Activated T-cell treated with anti-CD3 and anti-CD28 coated beads for 1 hour (primary cell): ENCODE measurements around the gene PSG2.
"Not testable (repeated sequence)": the region's sequence is repeated elsewhere in the genome, so short reads cannot be mapped to it uniquely, and the experiment has no call there.

Experiments used
- DNase-seq: peaks from one replicate; pipeline ENCODE4 v3.0.0-alpha.2; 2020; ENCODE audit warnings: low read depth

PSG2 gene

GRCh38 chr19:43077881-43078280 lies 4.6 kb downstream of the PSG2 start:
- DNase-seq = not testable (repeated sequence)

GRCh38 chr19:43062418-43062817 lies 20.1 kb downstream of the PSG2 start:
- not testable (repeated sequence) for DNase-seq

GRCh38 chr19:43061326-43061725 lies 21.2 kb downstream of the PSG2 start:
- not testable (repeated sequence) for DNase-seq

GRCh38 chr19:43060254-43060653 lies 22.2 kb downstream of the PSG2 start:
- DNase-seq = not testable (repeated sequence)

DNA sequence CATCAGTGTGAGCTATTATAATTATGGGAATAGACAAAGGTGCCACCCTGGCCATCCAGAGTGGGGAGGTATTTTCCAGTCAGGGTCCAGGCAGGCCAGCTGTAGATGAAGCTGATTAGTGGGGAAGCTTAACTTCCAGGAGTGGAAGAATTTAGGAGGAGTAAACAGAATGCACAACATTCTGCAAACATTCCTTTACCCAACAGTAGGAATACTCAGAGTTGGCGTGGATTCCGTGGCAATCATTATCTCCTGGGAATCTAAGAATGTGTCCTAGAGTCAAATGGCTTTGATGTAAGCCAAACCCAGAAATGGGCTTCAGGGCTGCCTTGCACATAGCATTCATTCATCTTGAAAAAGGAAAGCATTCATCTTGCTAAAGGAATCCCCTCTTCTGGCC lies 23.0 kb downstream of the PSG2 start:
- not testable (repeated sequence) for DNase-seq

GRCh38 chr19:43058440-43058839 lies 24.1 kb downstream of the PSG2 start:
- DNase-seq = not testable (repeated sequence)

GRCh38 chr19:43047966-43048365 lies 34.5 kb downstream of the PSG2 start:
- DNase-seq = not testable (repeated sequence)

- not testable (repeated sequence) for DNase-seq
Observed at GRCh38 chr19:43046578-43046977, 35.9 kb downstream of the PSG2 start.

DNA sequence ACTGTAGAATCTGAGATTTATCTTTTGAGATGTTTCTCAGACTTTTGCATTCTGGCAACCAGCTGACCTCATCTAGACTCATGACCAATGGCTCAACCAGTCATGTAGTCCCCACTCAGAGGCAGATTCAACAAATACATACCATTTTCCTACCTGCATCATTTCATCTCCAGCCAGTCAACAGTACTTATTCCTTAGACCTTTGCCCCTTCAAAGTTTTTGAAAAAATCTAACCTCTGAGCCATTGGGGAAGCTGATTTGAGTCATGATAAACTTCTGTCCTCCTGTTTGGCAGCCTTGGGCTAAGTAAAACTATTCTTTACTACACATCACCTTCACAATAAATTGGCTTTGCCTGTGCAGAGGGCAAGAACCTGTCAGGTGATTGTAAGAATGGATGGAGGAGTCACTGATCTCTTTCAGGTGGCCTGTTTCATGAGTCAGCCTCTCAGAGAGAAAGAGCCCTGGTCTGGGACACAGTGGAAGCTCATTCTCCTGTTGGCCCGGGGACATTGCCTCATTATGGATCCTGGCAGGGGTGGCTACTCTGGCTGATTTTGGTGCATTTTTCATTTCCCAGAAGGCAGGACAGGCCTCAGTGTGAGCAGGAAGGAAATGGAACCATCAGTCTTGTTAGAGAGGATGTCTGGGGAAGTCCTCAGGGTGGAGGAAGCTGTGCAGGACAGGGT lies 38.9 kb downstream of the PSG2 start:
- DNase-seq = not testable (repeated sequence)

GRCh38 chr19:43031645-43032044 lies 50.9 kb downstream of the PSG2 start:
- not testable (repeated sequence) for DNase-seq

DNA sequence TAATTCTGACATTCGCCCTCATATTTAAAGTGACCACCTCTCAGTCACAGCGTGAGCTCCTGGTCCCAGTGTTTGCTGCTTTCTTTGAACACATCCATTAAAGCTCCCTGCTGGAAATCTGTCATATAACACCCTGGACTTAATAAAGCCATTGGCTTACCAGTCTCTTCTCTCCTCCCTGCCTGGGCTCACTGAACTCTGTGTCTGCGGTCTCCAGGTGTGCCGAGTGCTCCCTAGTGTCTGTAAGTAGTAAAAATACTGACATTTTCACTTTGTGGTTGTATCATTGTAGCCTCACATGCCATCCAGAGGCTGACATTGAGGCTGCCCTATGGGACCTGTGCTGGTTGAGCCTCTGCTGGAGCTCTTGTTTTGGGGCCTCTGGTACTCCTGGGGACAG lies 53.6 kb downstream of the PSG2 start:
- DNase-seq = no peak

GRCh38 chr19:43027985-43028384 lies 54.5 kb downstream of the PSG2 start:
- not testable (repeated sequence) for DNase-seq

GRCh38 chr19:43027061-43027460 lies 55.4 kb downstream of the PSG2 start:
- DNase-seq = not testable (repeated sequence)

DNA sequence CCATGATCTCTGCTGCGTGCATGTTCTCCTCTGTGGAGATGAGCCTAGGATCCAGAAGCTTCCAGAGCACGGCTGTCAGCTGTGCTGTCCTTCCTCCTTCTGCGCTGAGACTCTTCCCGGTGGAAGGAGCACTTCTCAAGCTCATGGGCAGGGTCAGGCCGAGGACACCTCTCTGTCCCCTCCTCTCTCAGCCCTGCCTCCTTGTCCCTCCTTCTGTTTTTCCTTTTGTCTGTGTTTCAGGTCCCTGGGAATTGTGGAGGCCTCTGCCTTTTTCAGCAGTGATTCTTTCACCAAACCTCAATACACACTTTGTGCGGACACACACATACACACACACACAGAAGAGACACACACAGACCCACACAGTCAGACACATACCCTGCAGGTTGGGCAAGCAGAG lies 56.1 kb downstream of the PSG2 start, which contains the start of gene PSG11:
PSG11 (minus strand) TSS at position 101 of the 400 bp plus-strand sequence; CDS start at position 4, 97 bp downstream.
- not testable (repeated sequence) for DNase-seq

- not testable (repeated sequence) for DNase-seq
Observed at GRCh38 chr19:43022098-43022497, 60.4 kb downstream of the PSG2 start.

- not testable (repeated sequence) for DNase-seq
Observed at GRCh38 chr19:43021629-43022028, 60.9 kb downstream of the PSG2 start.

DNA sequence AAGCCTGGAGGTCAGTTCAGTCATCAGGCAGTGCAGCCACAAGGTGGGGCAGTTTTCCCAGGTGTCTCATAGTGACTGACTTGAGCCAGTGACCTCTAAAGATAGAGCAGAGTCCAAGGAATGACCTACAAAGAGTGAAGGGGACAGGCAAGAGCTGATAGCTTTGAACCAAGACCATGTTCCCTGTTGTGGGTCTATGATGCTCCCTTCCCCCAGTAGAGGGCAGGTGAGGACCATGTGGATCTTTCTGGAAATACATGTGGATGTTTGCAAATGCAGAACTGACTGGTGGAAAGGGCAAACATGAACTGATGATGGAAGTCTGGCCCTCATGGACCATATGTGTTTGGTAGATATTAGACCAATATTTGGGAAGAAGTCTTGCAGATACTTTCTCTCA lies 62.9 kb downstream of the PSG2 start:
- not testable (repeated sequence) for DNase-seq
